Keratinocyte (primary cell): Measurements from ENCODE around the gene PIGC. TPM values are rescaled to one million over a fixed set of nuclear protein-coding genes. Genes with fewer than 3 reads are reported as not detected.

Source experiments
- DNase-seq: peaks from one replicate; pipeline ENCODE4 v3.0.0-alpha.2; 2011; ENCODE audit warnings: low read depth, missing footprints, low spot score
- FAIRE-seq: peaks from 2 replicates; lab custom pipeline; 2011; peaks lifted over from hg19 to GRCh38; lab: Jason Lieb, UNC
- H2AFZ ChIP-seq: 2 replicates; pipeline ENCODE4 v1.6.0; 2012; ENCODE audit warnings: low read length, control low read depth, inconsistent platforms; ENCODE audit not compliant: control insufficient read depth
- H3K27ac ChIP-seq: 2 replicates; pipeline ENCODE4 v1.5.1; 2011; ENCODE audit warnings: low read length; ENCODE audit not compliant: control insufficient read depth, insufficient read depth
- H3K27me3 ChIP-seq: 3 replicates; pipeline ENCODE4 v1.6.0; 2011; ENCODE audit warnings: low read length; ENCODE audit not compliant: control insufficient read depth, insufficient read depth; ENCODE audit errors: extremely low read depth
- H3K36me3 ChIP-seq, 2 experiments: 2 replicates in 1 of 2; 3 replicates in 1 of 2; pipeline ENCODE4 v1.5.1; 2011; ENCODE audit warnings: low read length in 2 of 2, mild to moderate bottlenecking in 1 of 2; ENCODE audit not compliant: control insufficient read depth in 2 of 2, insufficient read depth in 2 of 2; ENCODE audit errors: extremely low read depth in 1 of 2
- H3K4me1 ChIP-seq: 3 replicates; pipeline ENCODE4 v1.5.1; 2011; ENCODE audit warnings: low read length; ENCODE audit not compliant: control insufficient read depth, insufficient read depth; ENCODE audit errors: extremely low read depth
- H3K4me2 ChIP-seq: 3 replicates; pipeline ENCODE4 v1.6.0; 2011; ENCODE audit warnings: low read depth, low read length; ENCODE audit not compliant: control insufficient read depth, insufficient read depth; ENCODE audit errors: extremely low read depth
- H3K4me3 ChIP-seq, 3 experiments: fragments of 200-600 bp in 1 of 3; sonication (generic) in 1 of 3; 2 replicates in 2 of 3; 3 replicates in 1 of 3; pipeline ENCODE4 v1.5.1; 2011 to 2016; ENCODE audit warnings: low read length in 3 of 3, mild to moderate bottlenecking in 3 of 3, control low read depth in 2 of 3, inconsistent platforms in 1 of 3, low read depth in 1 of 3, mixed read lengths in 1 of 3, mixed run types in 1 of 3, moderate library complexity in 1 of 3; ENCODE audit not compliant: control insufficient read depth in 2 of 3, insufficient read depth in 2 of 3; ENCODE audit errors: extremely low read depth in 1 of 3
- H3K79me2 ChIP-seq: 2 replicates; pipeline ENCODE4 v1.6.0; 2012; ENCODE audit warnings: low read length; ENCODE audit not compliant: control insufficient read depth, insufficient read depth
- H3K9ac ChIP-seq: 3 replicates; pipeline ENCODE4 v1.6.0; 2011; ENCODE audit warnings: low read length; ENCODE audit not compliant: control insufficient read depth, insufficient read depth; ENCODE audit errors: extremely low read depth
- H3K9me1 ChIP-seq: 3 replicates; pipeline ENCODE4 v1.6.0; 2011; ENCODE audit warnings: low read length; ENCODE audit not compliant: control insufficient read depth, insufficient read depth; ENCODE audit errors: extremely low read depth
- H3K9me3 ChIP-seq: 2 replicates; pipeline ENCODE4 v1.5.1; 2012; ENCODE audit warnings: low read depth, low read length; ENCODE audit not compliant: control insufficient read depth
- H4K20me1 ChIP-seq: 3 replicates; pipeline ENCODE4 v1.6.0; 2011; ENCODE audit warnings: low read length; ENCODE audit not compliant: control insufficient read depth, insufficient read depth; ENCODE audit errors: extremely low read depth
- EZH2 ChIP-seq: IDR thresholded peaks from one replicate; pipeline ENCODE4 v1.6.1; 2012; ENCODE audit warnings: inconsistent platforms, mild to moderate bottlenecking, low read length, moderate library complexity
- dilution Hi-C: fragments of 300-500 bp; cut with MboI; formaldehyde crosslinking; loops from one replicate; pipeline ENCODE4 v1.7.0; 2020; ENCODE audit warnings: low sequenced_read_pairs; ENCODE audit not compliant: extremely low pct_ligation_motif_present
- polyA plus RNA-seq, 5 experiments: library from polyadenylated mRNA; depleted of rRNA in 3 of 5; stranded (reverse) in 3 of 5; stranded (forward) in 1 of 5; unstranded in 1 of 5; fragments of >200 nt; gene quantifications; 1 replicate in 1 of 5; 2 replicates in 3 of 5; 3 replicates in 1 of 5; pipeline versions ENCODE4 v1.2.1 to v1.2.3, GENCODE V29; 2011 to 2012; ENCODE audit warnings: missing spikeins in 2 of 5, low read depth in 1 of 5, low replicate concordance in 1 of 5
- TF ChIP-seq, protein P1 (sequence below), 3 experiments: IDR thresholded peaks in 1 of 3; conservative IDR thresholded peaks in 1 of 3; optimal IDR thresholded peaks in 1 of 3; 2 replicates in 2 of 3; 3 replicates in 1 of 3; pipeline versions ENCODE3 to v1.5.1; 2011; ENCODE audit warnings: low read length in 3 of 3, mild to moderate bottlenecking in 3 of 3, moderate library complexity in 2 of 3, control low read depth in 1 of 3, inconsistent platforms in 1 of 3; ENCODE audit not compliant: insufficient read depth in 2 of 3; ENCODE audit errors: extremely low read depth in 1 of 3

The PIGC gene
- polyA plus RNA-seq, 1 donor (not counting 4 experiments of a cell fraction or from before 2014, with no cell fraction given), result 21.6 TPM

DNA sequence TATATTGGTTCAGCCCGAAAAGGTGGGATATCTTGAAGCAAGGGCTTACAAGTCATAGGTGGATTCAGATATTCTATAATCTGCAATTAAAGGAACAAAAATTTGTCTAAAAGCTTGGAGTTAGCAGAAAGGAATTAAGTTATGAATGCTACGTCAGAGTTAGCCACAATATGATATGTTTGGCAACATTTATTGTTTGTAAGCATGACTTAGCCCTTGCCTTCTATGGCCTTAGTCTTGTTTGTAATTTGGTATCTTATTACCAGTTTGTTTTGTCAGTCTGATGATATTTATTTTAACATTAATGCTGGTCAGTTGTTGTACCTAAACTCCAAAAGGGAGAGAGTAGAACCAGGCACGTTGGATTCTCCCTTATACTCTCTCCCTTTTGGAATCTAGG is 46.0 kb upstream of the PIGC start:
- H3K27ac ChIP-seq, result no peak overlapping the region

DNA sequence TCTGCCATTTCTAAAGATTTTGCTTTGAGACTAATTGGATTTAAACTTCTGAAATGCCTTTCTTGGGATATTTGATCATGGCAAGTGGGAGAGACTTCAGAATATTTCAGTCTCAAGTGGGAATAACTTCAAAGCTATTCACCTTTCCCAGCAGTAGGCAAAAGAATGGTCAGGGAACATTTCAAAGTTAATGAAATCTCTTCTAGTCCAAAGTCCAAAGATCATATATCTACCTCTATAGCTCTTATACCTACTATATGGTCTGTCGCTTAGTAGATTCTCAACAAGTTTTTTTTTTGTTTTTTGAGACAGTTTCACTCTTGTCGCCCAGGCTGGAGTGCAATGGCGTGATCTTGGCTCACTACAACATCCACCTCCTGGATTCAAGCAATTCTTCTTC is 44.5 kb upstream of the PIGC start:
- DNase-seq (no peak), FAIRE-seq (no peak)
- no peaks in the 10 kb centered on the region for H3K27me3 ChIP-seq
- no peaks in the 10 kb centered on the region for H3K79me2 ChIP-seq
- no peak overlapping the region for H3K4me2 ChIP-seq
- H3K27ac ChIP-seq, result no peak overlapping the region
- peaks cover 4% of the 10 kb centered on the region for H3K4me1 ChIP-seq
- no peaks in the 10 kb centered on the region for H3K9me3 ChIP-seq
- dilution Hi-C loops, result no loop called here
- no peaks in the 10 kb centered on the region for H4K20me1 ChIP-seq
- no peak overlapping the region for H2AFZ ChIP-seq
- no peaks in the 10 kb centered on the region for H3K36me3 ChIP-seq
- no peaks in the 10 kb centered on the region for H3K9me1 ChIP-seq
- no peak overlapping the region for H3K4me3 ChIP-seq
- no peak overlapping the region for H3K9ac ChIP-seq
- no peak for TF ChIP-seq EZH2
- TF ChIP-seq, protein P1, sequence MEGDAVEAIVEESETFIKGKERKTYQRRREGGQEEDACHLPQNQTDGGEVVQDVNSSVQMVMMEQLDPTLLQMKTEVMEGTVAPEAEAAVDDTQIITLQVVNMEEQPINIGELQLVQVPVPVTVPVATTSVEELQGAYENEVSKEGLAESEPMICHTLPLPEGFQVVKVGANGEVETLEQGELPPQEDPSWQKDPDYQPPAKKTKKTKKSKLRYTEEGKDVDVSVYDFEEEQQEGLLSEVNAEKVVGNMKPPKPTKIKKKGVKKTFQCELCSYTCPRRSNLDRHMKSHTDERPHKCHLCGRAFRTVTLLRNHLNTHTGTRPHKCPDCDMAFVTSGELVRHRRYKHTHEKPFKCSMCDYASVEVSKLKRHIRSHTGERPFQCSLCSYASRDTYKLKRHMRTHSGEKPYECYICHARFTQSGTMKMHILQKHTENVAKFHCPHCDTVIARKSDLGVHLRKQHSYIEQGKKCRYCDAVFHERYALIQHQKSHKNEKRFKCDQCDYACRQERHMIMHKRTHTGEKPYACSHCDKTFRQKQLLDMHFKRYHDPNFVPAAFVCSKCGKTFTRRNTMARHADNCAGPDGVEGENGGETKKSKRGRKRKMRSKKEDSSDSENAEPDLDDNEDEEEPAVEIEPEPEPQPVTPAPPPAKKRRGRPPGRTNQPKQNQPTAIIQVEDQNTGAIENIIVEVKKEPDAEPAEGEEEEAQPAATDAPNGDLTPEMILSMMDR (optimal IDR thresholded peaks at IDR 0.05 in 1 of 3, IDR thresholded peaks at IDR 0.05 in 1 of 3, conservative IDR thresholded peaks at IDR 0.05 in 1 of 3; ENCODE audit: extremely low read depth in 1 of 3, insufficient read depth in 2 of 3, low read length in 3 of 3), result no peak

More for the DNA sequence above, 46.0 kb upstream of the PIGC start:
- no peaks in the 10 kb centered on the region for H3K9me1 ChIP-seq
- FAIRE-seq (no peak), DNase-seq (no peak)
- no peaks in the 10 kb centered on the region for H3K79me2 ChIP-seq
- H2AFZ ChIP-seq, result no peak overlapping the region
- H3K9me3 ChIP-seq, result no peaks in the 10 kb centered on the region
- no peaks in the 10 kb centered on the region for H3K27me3 ChIP-seq
- H4K20me1 ChIP-seq, result no peaks in the 10 kb centered on the region
- H3K4me2 ChIP-seq, result no peak overlapping the region
- no peaks in the 10 kb centered on the region for H3K4me1 ChIP-seq
- no peak overlapping the region for H3K9ac ChIP-seq
- dilution Hi-C loops, result no loop called here
- no peak for TF ChIP-seq EZH2
- TF ChIP-seq, protein P1 (optimal IDR thresholded peaks at IDR 0.05 in 1 of 3, IDR thresholded peaks at IDR 0.05 in 1 of 3, conservative IDR thresholded peaks at IDR 0.05 in 1 of 3; ENCODE audit: extremely low read depth in 1 of 3, insufficient read depth in 2 of 3, low read length in 3 of 3), result no peak
- no peak overlapping the region for H3K4me3 ChIP-seq
- H3K36me3 ChIP-seq, result no peaks in the 10 kb centered on the region
